HEK293 (cell line): ENCODE measurements around the gene PDIA5.

Experiments
- CTCF ChIA-PET: fragments of 350-600 bp; formaldehyde crosslinking; extraction: SDS; loops from one replicate; lab custom pipeline; 2021; ENCODE audit warnings: antibody characterized with exemption; lab: Yijun Ruan, JAX
- POLR2A ChIA-PET: fragments of 300-600 bp; formaldehyde crosslinking; extraction: SDS; loops from one replicate; lab custom pipeline; 2020; ENCODE audit warnings: antibody characterized with exemption, inconsistent platforms; lab: Yijun Ruan, JAX
- H3K27ac ChIP-seq: fragments of 200-500 bp; sonication (Bioruptor generic); 2 replicates; pipeline ENCODE4 v1.5.1; 2014; ENCODE audit warnings: low read depth, low read length, control low read depth, inconsistent platforms; ENCODE audit errors: extremely low read depth
- H3K36me3 ChIP-seq, 2 experiments: fragments of 200-500 bp in 1 of 2; sonication (Bioruptor generic) in 1 of 2; 1 replicate in 1 of 2; 2 replicates in 1 of 2; pipeline ENCODE4 v1.5.1; 2014 to 2017; ENCODE audit warnings: inconsistent platforms in 2 of 2, low read length in 2 of 2; ENCODE audit not compliant: control insufficient read depth in 2 of 2, insufficient read depth in 1 of 2
- H3K4me1 ChIP-seq: fragments of 200-500 bp; sonication (Bioruptor generic); 2 replicates; pipeline ENCODE4 v1.5.1; 2014; ENCODE audit warnings: mild to moderate bottlenecking, low read length, inconsistent platforms; ENCODE audit not compliant: control insufficient read depth, insufficient read depth
- H3K4me3 ChIP-seq: 2 replicates; pipeline ENCODE4 v1.5.1; 2011; ENCODE audit warnings: low read depth, mild to moderate bottlenecking, control low read depth, low read length, moderate library complexity
- H3K9me3 ChIP-seq: fragments of 200-500 bp; sonication (Bioruptor generic); 2 replicates; pipeline ENCODE4 v1.5.1; 2014; ENCODE audit warnings: low read depth, low read length, inconsistent platforms; ENCODE audit not compliant: control insufficient read depth, insufficient read depth
- HOXA7 ChIP-seq: sonication (generic); formaldehyde crosslinking; IDR thresholded peaks from 2 replicates; pipeline ENCODE4 v1.8.1; 2022; ENCODE audit warnings: missing genetic modification reagents, borderline replicate concordance
- IKZF3 ChIP-seq: fragments of 450-650 bp; IDR thresholded peaks from 2 replicates; pipeline ENCODE4 v1.5.0; 2018; ENCODE audit warnings: missing biosample characterization, mild to moderate bottlenecking, missing genetic modification characterization, moderate library complexity
- KLF10 ChIP-seq: fragments of 450-650 bp; IDR thresholded peaks from 2 replicates; pipeline ENCODE4 v1.5.1; 2018; ENCODE audit warnings: missing biosample characterization, mild to moderate bottlenecking, missing genetic modification characterization
- KLF9 ChIP-seq: fragments of 450-650 bp; formaldehyde crosslinking; IDR thresholded peaks from 2 replicates; pipeline ENCODE4 v1.5.1; 2016; ENCODE audit warnings: missing biosample characterization, missing genetic modification characterization, low read depth
- RBAK ChIP-seq: fragments of 450-650 bp; formaldehyde crosslinking; IDR thresholded peaks from 2 replicates; pipeline ENCODE4 v1.5.1; 2016; ENCODE audit warnings: missing biosample characterization, missing genetic modification characterization
- REPIN1 ChIP-seq: fragments of 450-650 bp; formaldehyde crosslinking; IDR thresholded peaks from 2 replicates; pipeline ENCODE4 v1.5.1; 2017; ENCODE audit warnings: missing biosample characterization, missing genetic modification characterization, low read depth
- SCRT2 ChIP-seq: fragments of 450-650 bp; formaldehyde crosslinking; IDR thresholded peaks from 2 replicates; pipeline ENCODE4 v1.5.1; 2016; ENCODE audit warnings: missing biosample characterization, missing genetic modification characterization
- SP2 ChIP-seq: fragments of 450-650 bp; formaldehyde crosslinking; IDR thresholded peaks from 2 replicates; pipeline ENCODE4 v1.5.1; 2016; ENCODE audit warnings: missing biosample characterization, missing genetic modification characterization
- ZBTB8A ChIP-seq: fragments of 450-650 bp; formaldehyde crosslinking; IDR thresholded peaks from 2 replicates; pipeline ENCODE4 v1.5.1; 2016; ENCODE audit warnings: missing biosample characterization, missing genetic modification characterization
- ZNF266 ChIP-seq: fragments of 450-650 bp; formaldehyde crosslinking; IDR thresholded peaks from 2 replicates; pipeline ENCODE4 v1.5.1; 2016; ENCODE audit warnings: missing biosample characterization, missing genetic modification characterization, low read depth
- ZNF302 ChIP-seq: fragments of 450-650 bp; formaldehyde crosslinking; IDR thresholded peaks from 2 replicates; pipeline ENCODE4 v1.5.1; 2016; ENCODE audit warnings: missing biosample characterization, missing genetic modification characterization, low read depth
- ZNF433 ChIP-seq: fragments of 450-650 bp; formaldehyde crosslinking; IDR thresholded peaks from 2 replicates; pipeline ENCODE4 v1.5.1; 2016; ENCODE audit warnings: missing biosample characterization, missing genetic modification characterization, low read depth
- ZNF521 ChIP-seq: fragments of 450-650 bp; formaldehyde crosslinking; IDR thresholded peaks from 2 replicates; pipeline ENCODE4 v1.5.1; 2017; ENCODE audit warnings: missing biosample characterization, mild to moderate bottlenecking, missing genetic modification characterization
- ZNF530 ChIP-seq: fragments of 450-650 bp; formaldehyde crosslinking; IDR thresholded peaks from 2 replicates; pipeline ENCODE4 v1.5.1; 2016; ENCODE audit warnings: low read depth, missing biosample characterization, missing genetic modification characterization
- ZNF560 ChIP-seq: fragments of 450-650 bp; formaldehyde crosslinking; IDR thresholded peaks from 2 replicates; pipeline ENCODE4 v1.5.1; 2017; ENCODE audit warnings: missing biosample characterization, missing genetic modification characterization, borderline replicate concordance
- ZNF596 ChIP-seq: fragments of 450-650 bp; IDR thresholded peaks from 2 replicates; pipeline ENCODE4 v1.5.0; 2018; ENCODE audit warnings: missing biosample characterization, mild to moderate bottlenecking, missing genetic modification characterization, moderate library complexity
- ZNF624 ChIP-seq: fragments of 450-650 bp; formaldehyde crosslinking; IDR thresholded peaks from 2 replicates; pipeline ENCODE4 v1.5.1; 2017; ENCODE audit warnings: missing biosample characterization, missing genetic modification characterization
- ZNF626 ChIP-seq: fragments of 450-650 bp; sonication (Bioruptor Pico); formaldehyde crosslinking; IDR thresholded peaks from 2 replicates; pipeline ENCODE4 v1.5.1; 2018; ENCODE audit warnings: missing biosample characterization, missing genetic modification characterization, inconsistent platforms
- ZNF768 ChIP-seq: fragments of 450-650 bp; formaldehyde crosslinking; IDR thresholded peaks from 2 replicates; pipeline ENCODE4 v1.5.1; 2018; ENCODE audit warnings: missing biosample characterization, mild to moderate bottlenecking, missing genetic modification characterization
- ZSCAN30 ChIP-seq: fragments of 450-650 bp; IDR thresholded peaks from 2 replicates; pipeline ENCODE4 v1.5.1; 2018; ENCODE audit warnings: missing biosample characterization, mild to moderate bottlenecking, missing genetic modification characterization, moderate library complexity
- TF ChIP-seq, protein P1 (sequence below): fragments of 450-650 bp; formaldehyde crosslinking; IDR thresholded peaks from 2 replicates; pipeline ENCODE4 v1.5.1; 2016; ENCODE audit warnings: missing biosample characterization, missing genetic modification characterization
- TF ChIP-seq, protein P2 (sequence below): fragments of 450-650 bp; formaldehyde crosslinking; IDR thresholded peaks from 2 replicates; pipeline ENCODE4 v1.5.1; 2016; ENCODE audit warnings: missing biosample characterization, missing genetic modification characterization
- TF ChIP-seq, protein P3 (sequence below): fragments of 450-650 bp; formaldehyde crosslinking; conservative IDR thresholded peaks from 2 replicates; pipeline ENCODE4 v1.5.1; 2016; ENCODE audit warnings: low read depth, missing biosample characterization, missing genetic modification characterization
- TF ChIP-seq, protein P4 (sequence below): fragments of 450-650 bp; formaldehyde crosslinking; IDR thresholded peaks from 2 replicates; pipeline ENCODE4 v1.5.1; 2016; ENCODE audit warnings: missing biosample characterization, missing genetic modification characterization
- TF ChIP-seq, protein P5 (sequence below): fragments of 450-650 bp; formaldehyde crosslinking; IDR thresholded peaks from 2 replicates; pipeline ENCODE4 v1.5.1; 2016; ENCODE audit warnings: missing biosample characterization, missing genetic modification characterization

The PDIA5 gene

DNA sequence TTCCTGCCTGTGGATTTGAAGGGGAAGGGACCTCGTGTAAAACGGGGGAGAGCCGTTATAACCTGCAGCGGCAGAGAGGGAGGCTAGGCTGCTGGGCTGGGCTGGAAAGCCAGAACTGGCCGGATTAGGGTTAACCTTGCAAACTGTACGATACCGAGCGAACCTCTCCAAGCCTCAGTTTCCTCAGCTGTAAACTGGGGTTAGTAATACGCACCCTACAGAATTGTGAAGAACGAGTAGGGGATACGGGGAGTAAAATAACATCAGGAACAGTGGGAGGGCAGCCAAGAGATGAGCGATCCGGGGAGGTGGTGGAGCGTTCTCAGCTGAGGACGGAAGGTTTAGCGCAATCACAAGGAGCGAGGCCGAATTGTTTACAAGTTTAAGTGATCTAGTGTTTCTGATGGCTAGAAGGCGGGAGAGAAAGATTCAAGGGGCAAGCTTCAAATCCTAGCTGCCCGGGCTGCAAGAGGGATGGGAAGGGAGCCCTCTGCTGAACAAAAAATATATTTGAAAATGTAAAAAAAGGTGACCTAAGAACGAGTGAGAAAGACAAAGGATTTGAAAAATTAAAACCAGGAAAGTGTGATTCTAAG, 38.5 kb upstream of the PDIA5 start (continued):
- TF ChIP-seq ZNF560 (tag by site-specific recombination): no peak
- TF ChIP-seq KLF10 (tag by site-specific recombination): no peak
- 0 out of 2 replicates have a peak, but pooled peaks have one; percentile 77 for TF ChIP-seq REPIN1 (tag by site-specific recombination)
- no peak for TF ChIP-seq ZNF624 (tag by site-specific recombination)
- no peak for TF ChIP-seq ZSCAN30
- TF ChIP-seq, protein P1, sequence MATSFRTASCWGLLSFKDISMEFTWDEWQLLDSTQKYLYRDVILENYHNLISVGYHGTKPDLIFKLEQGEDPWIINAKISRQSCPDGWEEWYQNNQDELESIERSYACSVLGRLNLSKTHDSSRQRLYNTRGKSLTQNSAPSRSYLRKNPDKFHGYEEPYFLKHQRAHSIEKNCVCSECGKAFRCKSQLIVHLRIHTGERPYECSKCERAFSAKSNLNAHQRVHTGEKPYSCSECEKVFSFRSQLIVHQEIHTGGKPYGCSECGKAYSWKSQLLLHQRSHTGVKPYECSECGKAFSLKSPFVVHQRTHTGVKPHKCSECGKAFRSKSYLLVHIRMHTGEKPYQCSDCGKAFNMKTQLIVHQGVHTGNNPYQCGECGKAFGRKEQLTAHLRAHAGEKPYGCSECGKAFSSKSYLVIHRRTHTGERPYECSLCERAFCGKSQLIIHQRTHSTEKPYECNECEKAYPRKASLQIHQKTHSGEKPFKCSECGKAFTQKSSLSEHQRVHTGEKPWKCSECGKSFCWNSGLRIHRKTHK (tag by site-specific recombination): no peak
- TF ChIP-seq SP2: no peak
- no peak for TF ChIP-seq IKZF3 (tag by site-specific recombination)
- TF ChIP-seq, protein P2, sequence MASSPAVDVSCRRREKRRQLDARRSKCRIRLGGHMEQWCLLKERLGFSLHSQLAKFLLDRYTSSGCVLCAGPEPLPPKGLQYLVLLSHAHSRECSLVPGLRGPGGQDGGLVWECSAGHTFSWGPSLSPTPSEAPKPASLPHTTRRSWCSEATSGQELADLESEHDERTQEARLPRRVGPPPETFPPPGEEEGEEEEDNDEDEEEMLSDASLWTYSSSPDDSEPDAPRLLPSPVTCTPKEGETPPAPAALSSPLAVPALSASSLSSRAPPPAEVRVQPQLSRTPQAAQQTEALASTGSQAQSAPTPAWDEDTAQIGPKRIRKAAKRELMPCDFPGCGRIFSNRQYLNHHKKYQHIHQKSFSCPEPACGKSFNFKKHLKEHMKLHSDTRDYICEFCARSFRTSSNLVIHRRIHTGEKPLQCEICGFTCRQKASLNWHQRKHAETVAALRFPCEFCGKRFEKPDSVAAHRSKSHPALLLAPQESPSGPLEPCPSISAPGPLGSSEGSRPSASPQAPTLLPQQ: peak; percentile 71; the same call in 1 of the 2 replicates
- TF ChIP-seq KLF9 (tag by site-specific recombination): peak; percentile 7; the same call in 1 of the 2 replicates
- TF ChIP-seq, protein P3, sequence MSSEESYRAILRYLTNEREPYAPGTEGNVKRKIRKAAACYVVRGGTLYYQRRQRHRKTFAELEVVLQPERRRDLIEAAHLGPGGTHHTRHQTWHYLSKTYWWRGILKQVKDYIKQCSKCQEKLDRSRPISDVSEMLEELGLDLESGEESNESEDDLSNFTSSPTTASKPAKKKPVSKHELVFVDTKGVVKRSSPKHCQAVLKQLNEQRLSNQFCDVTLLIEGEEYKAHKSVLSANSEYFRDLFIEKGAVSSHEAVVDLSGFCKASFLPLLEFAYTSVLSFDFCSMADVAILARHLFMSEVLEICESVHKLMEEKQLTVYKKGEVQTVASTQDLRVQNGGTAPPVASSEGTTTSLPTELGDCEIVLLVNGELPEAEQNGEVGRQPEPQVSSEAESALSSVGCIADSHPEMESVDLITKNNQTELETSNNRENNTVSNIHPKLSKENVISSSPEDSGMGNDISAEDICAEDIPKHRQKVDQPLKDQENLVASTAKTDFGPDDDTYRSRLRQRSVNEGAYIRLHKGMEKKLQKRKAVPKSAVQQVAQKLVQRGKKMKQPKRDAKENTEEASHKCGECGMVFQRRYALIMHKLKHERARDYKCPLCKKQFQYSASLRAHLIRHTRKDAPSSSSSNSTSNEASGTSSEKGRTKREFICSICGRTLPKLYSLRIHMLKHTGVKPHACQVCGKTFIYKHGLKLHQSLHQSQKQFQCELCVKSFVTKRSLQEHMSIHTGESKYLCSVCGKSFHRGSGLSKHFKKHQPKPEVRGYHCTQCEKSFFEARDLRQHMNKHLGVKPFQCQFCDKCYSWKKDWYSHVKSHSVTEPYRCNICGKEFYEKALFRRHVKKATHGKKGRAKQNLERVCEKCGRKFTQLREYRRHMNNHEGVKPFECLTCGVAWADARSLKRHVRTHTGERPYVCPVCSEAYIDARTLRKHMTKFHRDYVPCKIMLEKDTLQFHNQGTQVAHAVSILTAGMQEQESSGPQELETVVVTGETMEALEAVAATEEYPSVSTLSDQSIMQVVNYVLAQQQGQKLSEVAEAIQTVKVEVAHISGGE: no peak; the same call in 1 of the 2 replicates
- TF ChIP-seq ZNF596: no peak
- no peak for TF ChIP-seq ZNF626 (tag by site-specific recombination)
- TF ChIP-seq, protein P4, sequence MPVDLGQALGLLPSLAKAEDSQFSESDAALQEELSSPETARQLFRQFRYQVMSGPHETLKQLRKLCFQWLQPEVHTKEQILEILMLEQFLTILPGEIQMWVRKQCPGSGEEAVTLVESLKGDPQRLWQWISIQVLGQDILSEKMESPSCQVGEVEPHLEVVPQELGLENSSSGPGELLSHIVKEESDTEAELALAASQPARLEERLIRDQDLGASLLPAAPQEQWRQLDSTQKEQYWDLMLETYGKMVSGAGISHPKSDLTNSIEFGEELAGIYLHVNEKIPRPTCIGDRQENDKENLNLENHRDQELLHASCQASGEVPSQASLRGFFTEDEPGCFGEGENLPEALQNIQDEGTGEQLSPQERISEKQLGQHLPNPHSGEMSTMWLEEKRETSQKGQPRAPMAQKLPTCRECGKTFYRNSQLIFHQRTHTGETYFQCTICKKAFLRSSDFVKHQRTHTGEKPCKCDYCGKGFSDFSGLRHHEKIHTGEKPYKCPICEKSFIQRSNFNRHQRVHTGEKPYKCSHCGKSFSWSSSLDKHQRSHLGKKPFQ (tag by site-specific recombination): no peak
- no peak for TF ChIP-seq ZNF530 (tag by site-specific recombination)
- no peak for TF ChIP-seq ZNF302 (tag by site-specific recombination)
- TF ChIP-seq ZNF433 (tag by site-specific recombination): no peak
- no peak for TF ChIP-seq SCRT2 (tag by site-specific recombination)

DNA sequence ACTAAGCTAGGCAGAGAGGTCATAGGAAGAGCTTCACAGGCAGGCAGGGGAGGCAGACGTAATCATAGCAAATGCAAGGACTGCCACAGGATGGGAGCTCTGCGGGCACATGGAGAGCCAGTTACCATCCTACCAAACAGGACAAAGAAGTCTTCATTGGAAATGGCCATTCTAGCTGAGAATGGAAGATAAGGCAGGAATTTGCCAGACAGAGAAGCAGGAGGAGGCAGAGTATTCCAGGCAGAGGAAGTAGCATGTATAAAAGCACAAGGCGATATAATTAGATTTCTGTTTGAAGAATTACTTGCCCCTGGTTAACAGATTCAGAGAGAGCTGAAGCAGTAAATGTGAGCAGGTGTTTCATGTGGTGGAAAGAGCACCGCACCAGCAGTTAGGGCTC, 35.8 kb upstream of the PDIA5 start:
- ChIA-PET CTCF (interaction anchor here (0.5 to 8.6 kb wide), 6 partner anchors 68 to 1484 kb away, joined by 3 to 84 read pairs (median 4); no protein-coding TSS in a partner anchor), POLR2A (no interaction called here)
- no peak overlapping the region for H3K4me3 ChIP-seq
- no peaks in the 10 kb centered on the region for H3K36me3 ChIP-seq
- no peak overlapping the region for H3K27ac ChIP-seq
- H3K4me1 ChIP-seq: 0 out of 2 replicates have a peak, but pooled peaks cover 3% of the 10 kb centered on the region
- TF ChIP-seq ZNF768 (no peak), ZNF626 (tag by site-specific recombination) (no peak), HOXA7 (CRISPR knock-in tag) (no peak), ZBTB8A (tag by site-specific recombination) (no peak), ZNF266 (tag by site-specific recombination) (no peak), RBAK (tag by site-specific recombination) (no peak), KLF10 (tag by site-specific recombination) (no peak), ZNF521 (no peak)
- TF ChIP-seq, protein P5, sequence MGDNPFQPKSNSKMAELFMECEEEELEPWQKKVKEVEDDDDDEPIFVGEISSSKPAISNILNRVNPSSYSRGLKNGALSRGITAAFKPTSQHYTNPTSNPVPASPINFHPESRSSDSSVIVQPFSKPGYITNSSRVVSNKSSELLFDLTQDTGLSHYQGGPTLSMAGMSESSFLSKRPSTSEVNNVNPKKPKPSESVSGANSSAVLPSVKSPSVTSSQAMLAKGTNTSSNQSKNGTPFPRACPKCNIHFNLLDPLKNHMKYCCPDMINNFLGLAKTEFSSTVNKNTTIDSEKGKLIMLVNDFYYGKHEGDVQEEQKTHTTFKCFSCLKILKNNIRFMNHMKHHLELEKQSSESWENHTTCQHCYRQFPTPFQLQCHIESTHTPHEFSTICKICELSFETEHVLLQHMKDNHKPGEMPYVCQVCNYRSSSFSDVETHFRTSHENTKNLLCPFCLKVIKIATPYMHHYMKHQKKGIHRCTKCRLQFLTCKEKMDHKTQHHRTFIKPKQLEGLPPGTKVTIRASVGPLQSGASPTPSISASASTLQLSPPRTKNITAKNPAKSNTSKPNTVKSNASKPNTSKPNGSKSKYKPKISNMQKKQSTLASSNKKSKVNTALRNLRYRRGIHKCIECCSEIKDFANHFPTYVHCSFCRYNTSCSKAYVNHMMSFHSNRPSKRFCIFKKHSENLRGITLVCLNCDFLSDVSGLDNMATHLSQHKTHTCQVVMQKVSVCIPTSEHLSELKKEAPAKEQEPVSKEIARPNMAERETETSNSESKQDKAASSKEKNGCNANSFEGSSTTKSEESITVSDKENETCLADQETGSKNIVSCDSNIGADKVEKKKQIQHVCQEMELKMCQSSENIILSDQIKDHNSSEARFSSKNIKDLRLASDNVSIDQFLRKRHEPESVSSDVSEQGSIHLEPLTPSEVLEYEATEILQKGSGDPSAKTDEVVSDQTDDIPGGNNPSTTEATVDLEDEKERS (tag by site-specific recombination): no peak
- no peaks in the 10 kb centered on the region for H3K9me3 ChIP-seq
